ENCODE results near the gene CCKAR.

Gene CCKAR

DNA sequence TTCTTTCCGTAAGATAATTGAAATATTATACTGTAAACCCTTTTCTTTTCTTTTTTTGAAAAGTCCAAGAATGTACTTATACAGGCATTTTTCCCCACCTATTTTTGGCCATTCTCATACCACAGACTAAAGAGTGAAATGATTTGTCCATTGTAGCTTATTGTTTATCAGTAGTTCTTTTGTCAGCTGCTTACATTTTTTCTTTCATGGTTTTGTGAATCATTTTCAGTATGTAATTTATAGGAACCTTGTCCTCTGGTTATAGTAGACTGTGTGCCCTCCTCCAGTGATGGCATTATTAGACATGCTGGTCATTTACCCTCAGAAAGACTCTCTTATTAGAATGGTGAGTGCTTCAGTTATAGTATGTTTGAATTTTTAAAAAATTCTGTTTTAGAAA is 56.7 kb downstream of the CCKAR start:
- TF ChIP-seq, protein P1, sequence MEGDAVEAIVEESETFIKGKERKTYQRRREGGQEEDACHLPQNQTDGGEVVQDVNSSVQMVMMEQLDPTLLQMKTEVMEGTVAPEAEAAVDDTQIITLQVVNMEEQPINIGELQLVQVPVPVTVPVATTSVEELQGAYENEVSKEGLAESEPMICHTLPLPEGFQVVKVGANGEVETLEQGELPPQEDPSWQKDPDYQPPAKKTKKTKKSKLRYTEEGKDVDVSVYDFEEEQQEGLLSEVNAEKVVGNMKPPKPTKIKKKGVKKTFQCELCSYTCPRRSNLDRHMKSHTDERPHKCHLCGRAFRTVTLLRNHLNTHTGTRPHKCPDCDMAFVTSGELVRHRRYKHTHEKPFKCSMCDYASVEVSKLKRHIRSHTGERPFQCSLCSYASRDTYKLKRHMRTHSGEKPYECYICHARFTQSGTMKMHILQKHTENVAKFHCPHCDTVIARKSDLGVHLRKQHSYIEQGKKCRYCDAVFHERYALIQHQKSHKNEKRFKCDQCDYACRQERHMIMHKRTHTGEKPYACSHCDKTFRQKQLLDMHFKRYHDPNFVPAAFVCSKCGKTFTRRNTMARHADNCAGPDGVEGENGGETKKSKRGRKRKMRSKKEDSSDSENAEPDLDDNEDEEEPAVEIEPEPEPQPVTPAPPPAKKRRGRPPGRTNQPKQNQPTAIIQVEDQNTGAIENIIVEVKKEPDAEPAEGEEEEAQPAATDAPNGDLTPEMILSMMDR (IDR thresholded peaks at IDR 0.05; ENCODE audit: insufficient read depth, missing control alignments) = no peak
- FAIRE-seq (no peak), DNase-seq (ENCODE audit: insufficient read length, low spot score) (no peak)

DNA sequence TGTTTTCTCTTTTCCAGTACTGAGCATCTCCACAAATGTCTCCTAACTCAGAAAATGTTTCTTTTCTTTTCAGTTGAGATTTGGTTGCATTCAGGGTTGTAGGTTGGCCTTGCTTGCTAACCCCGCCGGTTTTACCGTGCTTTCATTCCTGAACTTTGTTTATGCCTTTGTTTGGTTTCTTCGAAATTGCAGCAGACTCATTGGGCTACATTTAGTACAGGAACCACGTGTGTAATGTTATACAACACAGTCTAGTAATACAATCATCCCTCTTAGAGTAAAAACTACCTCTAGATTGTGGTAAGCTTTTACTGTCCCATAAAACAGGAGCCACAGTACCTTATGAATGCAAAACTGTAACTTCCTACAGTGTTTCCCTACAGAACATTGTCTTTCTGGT is 57.9 kb downstream of the CCKAR start:
- FAIRE-seq (no peak), DNase-seq (ENCODE audit: insufficient read length, low spot score) (no peak)
- TF ChIP-seq, protein P1 (IDR thresholded peaks at IDR 0.05; ENCODE audit: insufficient read depth, missing control alignments) = no peak

DNA sequence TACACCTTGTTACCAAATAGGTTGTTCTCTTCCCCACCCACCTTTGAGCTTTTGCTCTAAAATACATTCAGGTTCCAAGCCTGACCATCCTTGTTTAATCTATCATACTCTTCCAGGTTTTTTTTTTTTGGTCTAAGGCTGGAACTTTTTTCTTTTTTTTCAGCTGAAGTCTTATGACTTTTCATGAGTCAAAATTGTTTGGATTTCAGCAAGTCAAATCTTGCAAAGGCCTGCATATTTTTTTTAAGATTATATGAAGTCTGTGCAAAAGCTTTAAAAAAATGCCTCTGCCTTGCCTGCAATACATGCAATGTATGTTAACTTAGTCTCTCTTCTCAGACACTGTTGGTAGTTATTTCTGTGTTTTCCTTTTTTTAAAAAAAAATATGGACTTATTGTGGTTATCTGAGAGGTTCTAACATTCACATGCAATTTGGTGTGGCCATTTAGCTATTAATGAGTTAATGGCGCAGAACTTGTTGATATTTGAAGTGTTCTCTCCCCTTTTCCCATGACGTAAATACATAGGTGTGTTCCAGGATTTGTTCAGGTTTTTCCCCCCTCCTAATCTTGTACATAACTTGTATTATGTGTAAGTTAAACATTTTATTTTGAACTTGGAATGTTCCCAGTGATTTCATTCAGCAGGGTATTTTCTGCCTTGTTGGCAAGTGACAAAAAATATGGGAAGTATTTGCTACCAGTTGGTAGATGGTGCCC is 58.7 kb downstream of the CCKAR start:
- FAIRE-seq (no peak), DNase-seq (ENCODE audit: insufficient read length, low spot score) (no peak)
- TF ChIP-seq, protein P1 (IDR thresholded peaks at IDR 0.05; ENCODE audit: insufficient read depth, missing control alignments) = no peak

All from D721Med (cell line).